GM19035 (cell line): Measurements from ENCODE around the gene DOHH.

Source experiments
- ATAC-seq: cut with Tn5 transposase; IDR thresholded peaks from one replicate; pipeline ENCODE4 v1.9.1; 2021; ENCODE audit not compliant: unreplicated experiment

Gene DOHH

DNA sequence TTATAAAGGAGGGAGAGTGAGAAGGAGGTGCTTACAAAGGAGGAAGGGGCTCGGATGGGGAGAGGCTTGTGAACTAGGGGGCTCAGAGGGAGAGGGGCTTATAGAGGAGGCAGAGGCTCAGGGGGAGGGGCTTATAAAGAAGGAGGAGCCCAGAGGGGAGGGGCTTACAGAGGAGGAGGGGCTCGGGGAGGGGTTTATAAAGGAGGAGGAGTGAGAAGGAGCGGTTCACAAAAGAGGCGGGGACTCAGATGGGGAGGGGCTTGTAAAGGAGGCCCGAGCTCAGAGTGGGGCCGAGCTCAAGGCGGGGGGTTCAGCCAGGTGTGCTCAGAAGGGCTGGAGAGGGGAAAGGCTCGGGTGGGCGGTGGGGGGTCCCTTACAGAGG is 20.6 kb downstream of the DOHH start:
- no peak for ATAC-seq

DNA sequence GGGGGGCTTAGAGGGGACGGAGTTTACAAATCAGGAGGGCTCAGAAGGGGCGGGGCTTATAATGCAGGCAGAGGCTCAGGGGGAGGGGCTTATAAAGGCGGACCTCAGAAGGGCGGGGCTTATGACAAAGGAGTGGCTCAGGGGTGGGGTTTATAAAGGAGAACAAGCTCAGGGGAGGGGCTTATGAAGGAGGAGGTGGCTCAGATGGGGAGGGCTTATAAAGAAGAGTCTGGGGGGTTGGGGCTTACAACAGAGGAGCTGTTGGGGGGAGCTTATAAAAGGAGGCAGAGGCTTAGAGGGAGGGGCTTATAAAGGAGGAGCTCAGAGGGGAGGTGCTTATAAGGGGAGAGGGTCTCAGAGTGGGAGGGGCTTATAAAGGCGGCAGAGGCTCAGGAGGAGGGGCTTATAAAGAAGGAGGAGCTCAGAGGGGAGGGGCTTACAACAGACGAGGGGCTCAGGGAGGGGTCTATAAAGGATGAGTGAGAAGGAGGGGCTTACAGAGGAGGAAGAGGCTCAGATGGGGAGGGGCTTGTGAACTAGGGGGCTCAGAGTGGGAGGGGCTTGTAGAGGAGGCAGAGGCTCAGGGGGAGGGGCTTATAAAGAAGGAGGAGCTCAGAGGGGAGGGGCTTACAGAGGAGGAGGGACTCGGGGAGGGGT is 21.2 kb downstream of the DOHH start:
- no peak for ATAC-seq

DNA sequence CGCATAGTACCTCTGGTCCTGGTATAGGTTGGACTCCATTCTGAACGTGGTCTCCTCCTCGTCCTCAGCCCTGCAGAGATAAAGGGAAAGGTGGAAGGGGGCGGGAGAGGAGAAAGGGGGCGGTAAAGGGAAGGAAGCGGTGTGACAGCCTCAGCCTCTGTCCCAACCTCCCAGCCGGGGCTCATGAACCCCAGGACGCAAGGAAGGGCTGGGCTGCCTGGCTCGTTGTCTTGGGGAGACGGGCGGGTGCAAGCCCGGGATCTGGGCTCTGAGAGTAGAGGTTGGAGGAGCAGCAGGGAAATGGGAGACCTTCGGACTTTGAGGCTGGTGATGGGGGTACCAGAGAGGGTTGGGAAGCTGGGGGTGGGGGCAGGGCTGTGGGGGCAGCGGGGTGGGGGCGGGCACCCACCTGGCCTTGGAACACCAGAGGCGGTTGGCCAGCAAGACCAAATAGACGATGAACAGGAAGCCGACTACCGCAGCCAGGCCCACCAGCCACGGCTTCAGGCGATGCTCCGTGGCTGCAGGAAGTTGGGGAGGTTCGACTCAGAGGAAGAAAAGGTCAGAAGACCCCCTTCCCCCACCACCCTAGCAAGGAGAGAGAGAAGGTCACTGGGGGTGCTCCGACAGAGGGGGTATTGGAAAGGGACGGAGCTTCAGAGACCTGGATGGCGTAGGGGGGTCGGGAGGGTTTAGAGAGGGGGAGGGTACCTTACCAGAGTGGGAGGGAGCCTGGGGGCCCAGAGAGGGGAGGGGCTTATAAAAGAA is 21.9 kb downstream of the DOHH start:
- ATAC-seq, result no peak

DNA sequence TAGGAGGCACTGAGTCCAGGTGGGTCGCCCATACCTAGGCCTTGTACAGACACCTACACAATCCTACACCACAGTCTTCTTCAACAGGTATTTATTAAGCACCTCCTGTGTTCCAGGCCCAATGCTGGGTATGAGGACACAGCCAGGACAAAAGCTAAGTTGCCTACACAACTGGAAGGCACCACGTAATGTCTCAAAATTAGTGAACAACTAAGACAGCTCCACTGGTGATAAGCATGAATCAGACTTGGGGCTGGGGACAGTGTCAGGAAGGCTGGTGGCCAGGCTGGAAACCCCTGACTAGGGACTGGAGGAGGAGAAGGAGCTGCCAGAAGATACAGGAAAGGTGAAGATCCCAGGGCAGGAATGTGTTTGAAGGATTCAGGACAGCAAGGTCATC is 22.5 kb downstream of the DOHH start:
- ATAC-seq, result no peak

DNA sequence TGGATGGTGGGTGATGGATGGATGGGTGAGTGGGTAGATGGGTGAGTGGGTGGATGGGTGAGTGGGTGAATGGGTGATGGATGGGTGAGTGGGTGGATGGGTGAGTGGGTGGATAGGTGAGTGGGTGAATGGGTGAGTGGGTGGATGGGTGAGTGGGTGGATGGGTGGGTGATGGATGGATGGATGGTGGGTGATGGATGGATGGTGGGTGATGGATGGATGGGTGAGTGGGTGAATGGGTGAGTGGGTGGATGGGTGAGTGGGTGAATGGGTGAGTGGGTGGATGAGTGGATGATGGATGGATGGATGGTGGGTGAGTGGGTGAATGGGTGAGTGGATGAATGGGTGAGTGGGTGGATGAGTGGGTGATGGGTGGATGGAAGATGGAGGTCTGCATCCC is 23.0 kb downstream of the DOHH start:
- no peak for ATAC-seq

DNA sequence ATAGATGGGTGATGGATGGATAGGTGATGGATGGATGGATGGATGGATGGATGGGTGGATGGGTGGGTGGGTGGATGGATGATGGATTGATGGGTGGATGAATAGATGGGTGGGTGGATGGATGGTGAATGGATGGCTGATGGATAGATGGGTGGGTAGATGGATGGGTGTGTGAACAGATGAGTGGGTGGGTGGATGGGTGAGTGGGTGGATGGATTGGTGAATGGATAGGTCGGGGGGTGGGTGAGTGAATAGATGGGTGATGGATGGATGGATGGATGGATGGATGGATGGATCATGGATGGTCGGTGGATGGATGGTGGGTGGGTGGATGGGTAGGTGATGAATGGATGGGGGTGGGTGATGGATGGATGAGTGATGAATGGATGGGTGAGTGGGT is 23.6 kb downstream of the DOHH start:
- ATAC-seq, result no peak

DNA sequence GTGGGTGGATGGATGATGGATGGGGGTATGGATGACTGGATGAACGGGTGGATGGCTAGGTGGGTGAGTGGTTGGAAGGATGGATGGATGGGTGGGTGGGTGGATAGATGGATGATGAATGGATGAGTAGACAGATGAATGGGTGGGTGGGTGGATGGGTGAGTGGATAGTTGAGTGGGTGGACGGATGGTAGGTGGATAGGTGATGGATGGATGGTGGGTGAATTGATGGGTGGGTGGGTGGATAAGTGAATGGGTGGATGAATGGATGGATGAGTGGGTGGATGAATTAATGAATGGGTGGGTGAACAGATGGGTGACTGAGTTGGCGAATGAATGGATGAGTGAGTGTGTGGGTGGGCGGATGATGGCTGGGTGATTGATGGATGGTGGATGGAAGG is 25.0 kb downstream of the DOHH start:
- no peak for ATAC-seq

DNA sequence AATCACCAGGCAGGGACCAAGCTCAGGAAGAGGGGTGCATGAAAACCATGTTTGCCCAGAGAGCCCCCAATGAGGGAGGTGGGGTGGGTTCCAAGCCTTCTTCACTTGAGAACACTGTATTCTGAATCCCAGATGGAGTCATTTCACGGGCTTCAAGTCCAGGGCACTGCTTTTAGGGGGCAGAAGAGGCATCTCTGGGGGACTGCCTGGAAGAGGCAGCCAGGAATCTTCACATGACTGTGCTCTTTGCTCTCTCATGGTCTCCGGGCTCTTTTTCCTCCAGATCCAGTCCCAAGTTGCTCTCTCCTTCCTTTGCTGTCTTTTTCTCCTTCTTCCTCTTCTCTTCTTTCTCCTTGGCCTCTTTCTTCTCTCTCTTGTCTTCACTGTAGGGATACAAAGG is 25.9 kb downstream of the DOHH start:
- ATAC-seq, result no peak

DNA sequence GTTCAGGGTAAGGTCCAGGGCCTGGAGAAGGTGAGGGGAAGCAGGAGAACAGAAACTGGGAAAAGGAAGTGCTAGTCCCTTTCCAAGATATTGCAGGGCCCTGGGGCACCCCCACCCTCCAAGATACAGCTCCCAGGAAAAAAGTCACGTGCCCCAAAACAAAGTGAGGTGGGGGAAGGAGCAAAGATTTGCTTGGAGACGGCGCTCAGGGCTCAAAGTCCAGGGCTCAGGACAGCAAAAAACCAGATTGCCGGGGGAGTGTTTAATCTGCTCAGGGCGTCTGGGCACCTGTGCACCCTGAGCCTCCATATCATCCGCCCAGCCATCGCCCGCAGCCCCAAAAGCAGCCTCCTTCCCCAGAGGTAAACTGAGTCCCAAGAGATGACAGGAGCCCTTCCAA is 26.5 kb downstream of the DOHH start:
- ATAC-seq, result no peak

DNA sequence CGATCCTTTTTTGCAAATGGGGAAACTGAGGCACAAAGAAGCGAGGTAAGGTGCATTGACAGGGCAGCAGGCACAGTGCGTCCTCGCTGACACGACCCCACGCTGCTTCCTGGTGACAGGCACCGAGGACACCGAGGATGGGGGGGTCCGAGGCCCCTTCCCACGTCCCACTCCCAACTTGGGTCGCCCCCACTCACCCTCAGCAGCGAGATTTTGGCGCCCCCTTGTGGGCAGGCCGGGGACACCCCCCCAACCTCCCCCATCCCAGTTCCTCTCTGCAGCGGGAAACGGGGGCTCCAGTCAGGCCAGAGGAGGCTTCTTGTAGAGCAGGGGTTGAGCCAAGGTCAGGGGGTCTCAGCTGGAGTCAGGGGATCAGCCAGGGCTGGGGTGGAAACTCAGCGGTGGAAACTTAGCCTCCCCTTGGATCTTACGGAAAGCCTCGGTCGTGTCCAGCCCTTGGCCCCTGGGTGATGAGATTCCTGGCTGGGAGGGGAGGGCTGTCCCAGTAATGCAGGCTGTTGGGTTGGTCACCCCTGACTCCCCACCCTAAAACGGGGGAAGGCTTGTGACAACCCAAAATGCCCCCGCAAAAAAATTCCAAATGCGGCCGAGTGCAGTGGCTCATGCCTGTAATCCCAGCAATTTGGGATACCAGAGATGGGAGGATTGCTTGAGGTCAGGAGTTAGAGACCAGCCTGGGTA is 28.4 kb downstream of the DOHH start:
- ATAC-seq, result no peak

DNA sequence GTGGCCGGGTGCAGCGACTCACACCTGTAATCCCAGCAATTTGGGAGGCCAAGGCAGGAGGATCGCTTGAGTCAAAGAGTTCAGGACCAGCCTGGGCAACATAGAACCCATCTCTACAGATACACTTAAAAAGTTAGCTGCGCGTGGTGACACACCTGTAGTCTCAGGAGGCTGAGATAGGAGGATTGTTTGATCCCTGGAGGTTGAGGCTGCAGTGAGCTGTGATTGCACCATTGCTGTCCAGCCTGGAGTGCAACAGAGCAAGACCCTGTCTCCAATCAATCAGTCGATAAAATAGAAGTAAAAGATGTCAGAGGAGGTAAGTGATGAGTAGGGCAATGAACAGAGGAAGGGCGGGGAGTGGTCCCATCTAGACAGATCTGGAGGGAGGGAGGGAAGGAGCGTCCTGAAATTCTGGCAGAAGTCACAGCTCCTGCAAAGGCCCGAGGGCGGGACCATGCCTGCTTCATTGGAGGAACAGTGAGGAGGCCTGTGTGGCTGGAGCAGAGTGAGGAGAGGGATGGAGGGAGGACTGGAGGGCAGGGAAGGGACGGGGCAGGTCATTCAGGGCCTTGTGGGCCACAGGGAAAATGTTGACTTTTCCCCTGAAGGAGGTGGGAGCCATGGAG is 29.9 kb downstream of the DOHH start:
- ATAC-seq, result no peak

DNA sequence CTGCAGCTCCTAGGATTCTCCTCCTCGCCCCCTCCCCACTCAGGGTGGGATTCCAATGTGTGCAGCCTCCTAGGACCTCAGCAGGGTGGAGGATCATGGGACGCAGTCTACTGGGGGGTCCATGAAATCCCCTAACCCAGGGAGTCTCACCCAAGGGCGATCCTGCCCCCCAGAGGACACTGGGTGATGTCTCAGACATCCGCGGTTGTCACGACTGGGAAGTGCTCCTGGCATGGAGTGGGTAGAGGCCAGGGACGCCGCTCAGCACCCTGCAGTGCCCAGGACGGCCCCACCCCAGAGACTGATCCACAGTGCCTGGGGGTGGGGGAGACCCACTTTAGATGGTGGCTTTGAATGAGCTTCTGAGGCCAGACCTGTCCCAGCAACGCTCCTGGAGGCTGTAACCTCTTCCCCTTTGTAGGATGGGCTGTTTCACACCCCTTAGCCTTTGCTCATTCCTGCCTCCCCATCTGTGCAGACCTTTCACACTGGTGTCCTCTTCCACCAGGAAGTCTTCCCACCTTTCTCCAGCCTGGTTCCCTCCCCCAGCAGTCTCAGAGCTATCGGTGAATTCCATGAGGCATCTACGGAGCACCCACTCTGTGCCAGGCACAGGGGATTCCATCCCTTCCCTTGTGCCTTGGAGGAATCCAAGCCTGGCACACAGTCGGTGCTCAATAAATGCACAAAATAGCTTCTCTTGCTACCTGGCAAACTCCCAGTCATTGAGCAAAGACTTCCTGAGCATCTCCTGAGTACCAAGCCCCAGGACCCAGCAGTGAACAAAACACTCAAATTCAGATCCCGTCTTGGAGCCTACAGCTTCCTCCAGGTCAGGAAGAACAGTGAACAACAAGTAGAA is 30.6 kb downstream of the DOHH start:
- no peak for ATAC-seq

DNA sequence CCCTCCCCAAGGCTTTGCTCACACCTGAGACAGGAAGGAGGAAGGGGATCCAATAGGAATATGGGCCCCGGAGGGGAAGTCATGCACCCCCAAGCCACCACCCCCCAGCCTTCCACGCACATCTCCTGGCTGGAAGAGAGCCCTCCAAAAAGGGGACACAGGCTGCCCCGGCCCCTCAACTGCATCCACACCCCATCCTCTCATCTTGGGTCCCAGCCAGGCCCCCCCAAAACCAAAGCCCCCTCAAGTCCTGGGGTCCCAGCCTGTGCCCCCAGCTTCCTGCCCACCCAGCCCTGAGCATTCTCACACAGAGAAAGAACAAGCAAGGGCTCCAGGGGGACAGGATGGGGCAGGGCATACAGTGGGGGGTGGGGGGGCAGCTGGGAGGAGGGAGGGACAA is 32.3 kb downstream of the DOHH start:
- no peak for ATAC-seq

DNA sequence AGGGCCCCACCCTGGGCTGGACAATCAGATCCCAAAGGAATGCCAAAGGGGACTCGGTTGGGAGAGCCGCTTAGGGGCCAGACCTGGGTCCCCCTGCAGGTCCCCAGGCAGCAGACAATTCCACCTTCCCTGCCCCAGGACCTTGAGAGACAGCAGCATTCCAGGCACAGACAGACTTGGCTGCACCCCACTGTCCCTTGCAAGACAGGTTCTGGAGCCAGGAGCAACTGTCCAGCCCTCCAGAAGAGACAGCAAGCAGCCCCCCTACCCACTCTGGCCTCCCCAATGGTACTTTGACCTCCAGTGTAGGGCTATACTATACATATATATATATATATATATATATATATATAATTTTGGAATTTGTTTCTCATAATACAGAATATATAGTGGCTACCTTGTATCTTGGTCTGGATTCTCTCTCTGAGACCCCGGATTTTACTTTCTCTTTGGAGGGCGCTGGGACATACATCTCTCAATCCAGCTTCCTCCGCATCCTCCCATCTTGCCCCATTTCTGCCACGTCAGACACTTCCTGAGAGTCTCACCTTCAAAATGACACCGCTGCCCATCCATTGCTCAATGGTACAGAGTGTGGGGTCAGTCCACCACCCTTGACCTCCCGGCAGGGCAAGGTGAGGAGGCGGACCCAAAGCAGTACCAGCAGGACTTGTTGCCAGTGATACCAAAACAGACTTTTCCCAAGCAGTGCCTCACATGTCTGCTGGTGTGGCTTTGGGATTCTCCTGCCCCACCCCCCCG is 32.9 kb downstream of the DOHH start:
- no peak for ATAC-seq

DNA sequence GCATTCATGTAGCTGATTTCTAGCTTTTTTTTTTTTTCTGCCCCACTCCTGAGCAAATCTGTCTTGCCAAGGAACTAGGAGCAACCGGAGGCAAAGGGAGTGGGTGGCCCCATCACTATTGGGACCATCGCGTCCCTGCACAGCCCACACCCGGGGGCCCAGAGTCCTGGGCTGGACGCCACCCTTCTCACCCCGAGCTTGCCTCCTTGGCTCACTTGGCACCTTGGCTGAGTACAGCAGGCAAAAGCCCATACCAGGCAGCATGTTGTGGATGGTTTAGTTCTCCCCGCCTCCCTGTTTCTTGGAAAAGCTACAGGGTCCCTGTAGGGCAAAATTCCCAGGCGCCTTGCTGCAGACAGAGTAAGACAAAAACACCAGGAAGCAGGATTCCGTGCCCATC is 33.8 kb downstream of the DOHH start:
- ATAC-seq, result no peak

DNA sequence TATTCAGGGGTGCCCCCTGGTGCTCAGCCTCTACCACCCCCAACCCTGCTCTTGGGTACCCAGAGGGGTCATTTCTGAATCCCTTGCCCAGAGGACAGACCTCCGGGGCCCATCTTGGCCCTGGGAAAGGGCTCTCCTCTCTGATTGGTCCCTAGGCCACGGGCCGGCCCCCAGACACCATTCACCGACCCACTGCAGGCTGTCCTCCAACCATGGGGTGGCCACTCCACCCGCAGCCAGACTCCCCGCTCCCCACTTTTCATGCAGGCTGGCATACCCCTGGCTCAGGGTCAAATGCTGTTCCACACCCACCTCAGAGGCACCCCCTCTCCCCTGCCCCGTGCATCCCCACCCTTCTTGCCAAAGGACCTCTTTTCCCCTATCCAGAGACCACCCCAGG is 34.9 kb downstream of the DOHH start:
- no peak for ATAC-seq

DNA sequence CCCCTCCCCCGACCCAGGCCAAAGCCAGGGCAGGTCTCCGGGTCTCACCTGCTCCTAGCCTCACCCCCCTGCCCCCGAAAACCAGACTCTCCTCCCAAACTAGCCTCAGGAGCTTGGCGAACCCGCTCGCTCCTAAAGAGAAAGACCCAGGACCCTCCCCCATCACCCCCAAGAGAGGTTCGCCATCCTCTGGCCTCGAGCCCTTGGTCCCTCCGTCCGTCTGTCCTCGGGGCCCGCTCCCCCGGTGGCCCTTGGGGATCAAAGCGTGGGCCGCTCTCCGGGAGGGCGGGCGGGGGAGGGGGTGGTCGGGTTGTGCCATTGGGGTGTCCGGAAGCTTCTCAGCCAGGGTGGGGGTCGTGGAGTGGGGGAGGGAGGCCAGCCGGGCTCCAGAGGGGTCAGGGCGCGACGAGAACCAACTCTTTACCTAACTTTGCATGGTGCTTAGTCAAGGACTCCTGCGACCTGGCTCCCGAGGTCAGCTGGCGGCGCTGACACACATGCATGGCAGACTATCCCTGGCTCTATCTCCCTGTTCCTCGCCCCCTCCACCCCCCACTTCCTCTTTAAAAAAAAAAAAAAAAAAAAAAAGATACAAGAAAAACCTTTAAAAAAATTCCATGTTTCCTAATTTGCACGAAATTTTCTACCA is 35.8 kb downstream of the DOHH start:
- ATAC-seq, result no peak

DNA sequence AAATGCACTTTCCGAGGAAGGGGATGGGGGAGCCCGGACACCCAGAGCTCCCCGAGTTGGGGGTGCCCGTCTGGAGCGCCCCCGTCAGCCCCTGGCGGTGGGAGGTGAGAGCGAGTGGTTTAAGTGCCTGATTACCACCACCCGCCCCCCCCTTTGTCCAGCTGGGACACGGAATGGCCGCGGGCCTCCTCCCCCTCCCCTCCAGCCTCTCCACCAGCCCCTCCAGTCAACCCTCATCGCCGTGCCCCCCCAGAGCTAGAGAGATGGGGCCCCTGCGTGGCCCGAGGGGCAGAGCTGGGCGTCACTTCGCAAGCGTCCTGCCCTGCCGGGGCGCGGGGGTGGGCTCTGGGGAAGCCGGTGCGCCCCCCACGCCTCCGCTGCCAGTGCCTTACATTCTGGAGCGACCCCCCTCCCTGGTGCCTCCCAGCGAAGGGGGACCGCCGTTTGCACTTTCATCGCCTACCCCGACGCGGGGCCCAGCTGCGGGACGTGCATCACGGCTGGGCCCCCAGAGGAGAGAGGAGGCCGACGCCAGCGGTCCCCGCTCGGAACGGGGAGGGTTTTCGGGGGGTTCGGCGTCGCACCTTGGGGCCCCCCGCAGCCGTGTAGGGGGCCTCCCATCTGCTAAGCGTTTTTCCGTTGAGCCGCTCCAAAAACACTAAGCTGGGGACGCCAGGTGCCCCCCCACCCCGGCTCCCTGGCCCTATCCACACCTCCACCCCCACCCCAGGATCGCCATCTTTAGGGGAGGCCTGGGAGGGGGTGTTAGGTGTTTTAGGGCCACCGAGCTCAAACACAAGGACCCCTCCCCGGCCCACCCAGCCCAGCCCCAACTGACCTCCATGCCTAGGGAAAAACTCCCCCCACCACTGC is 36.5 kb downstream of the DOHH start:
- ATAC-seq, result no peak
